Fibroblast of villous mesenchyme (primary cell): ENCODE results near the gene OSTN. TPM values are rescaled to one million over a fixed set of nuclear protein-coding genes. Genes with fewer than 3 reads are reported as not detected.
"Not testable (repeated sequence)": the region's sequence is repeated elsewhere in the genome, so short reads cannot be mapped to it uniquely, and the experiment has no call there.

Source experiments
- DNase-seq: peaks from one replicate; pipeline ENCODE4 v3.0.0-alpha.2; 2010; ENCODE audit warnings: low read depth
- H3K4me3 ChIP-seq: 2 replicates; pipeline ENCODE4 v1.5.1; 2011; ENCODE audit warnings: low read depth, mild to moderate bottlenecking, low read length
- CTCF ChIP-seq: IDR thresholded peaks from 2 replicates; pipeline ENCODE4 v1.5.1; 2012; ENCODE audit warnings: low read depth, mild to moderate bottlenecking, low read length; ENCODE audit not compliant: insufficient read depth
- total RNA-seq: library from RNA; depleted of rRNA; stranded (reverse); fragments of >200 nt; gene quantifications from 2 replicates; pipeline ENCODE4 v1.2.3, GENCODE V29; 2012

Gene OSTN
- total RNA-seq, 1 donor: not detected

GRCh38 chr3:191169566-191169965, 29.5 kb upstream of the OSTN start:
- TF ChIP-seq CTCF: no peak
- no peak overlapping the region for H3K4me3 ChIP-seq
- DNase-seq: no peak

GRCh38 chr3:191170097-191170496, 28.9 kb upstream of the OSTN start:
- no peak for TF ChIP-seq CTCF
- DNase-seq: no peak
- H3K4me3 ChIP-seq: no peak overlapping the region

- no peak overlapping the region for H3K4me3 ChIP-seq
- DNase-seq: no peak
- no peak for TF ChIP-seq CTCF
Observed at GRCh38 chr3:191175102-191175501, 23.9 kb upstream of the OSTN start.

GRCh38 chr3:191176038-191176785, 22.8 kb upstream of the OSTN start:
- H3K4me3 ChIP-seq: no peak overlapping the region
- no peak for DNase-seq
- TF ChIP-seq CTCF: no peak

GRCh38 chr3:191185382-191185781, 13.7 kb upstream of the OSTN start:
- H3K4me3 ChIP-seq, DNase-seq: not testable (repeated sequence)

- H3K4me3 ChIP-seq, DNase-seq: not testable (repeated sequence)
Observed at GRCh38 chr3:191188246-191188645, 10.8 kb upstream of the OSTN start.

- not testable (repeated sequence) for DNase-seq
Observed at GRCh38 chr3:191192270-191192669, 6.8 kb upstream of the OSTN start.

GRCh38 chr3:191192941-191193340, 6.1 kb upstream of the OSTN start:
- no peak overlapping the region for H3K4me3 ChIP-seq
- DNase-seq: no peak
- TF ChIP-seq CTCF: no peak

More at GRCh38 chr3:191192270-191192669, 6.8 kb upstream of the OSTN start:
- H3K4me3 ChIP-seq: not testable (repeated sequence)
